CD14-positive monocyte (primary cell): ENCODE data around the gene HBD. TPM values are rescaled to one million over a fixed set of nuclear protein-coding genes. Genes with fewer than 3 reads are reported as not detected.

ENCODE experiments used
- DNase-seq, 3 donors: peaks; one replicate each; pipeline ENCODE4 v3.0.0-alpha.2; 2011 to 2022
- H2AFZ ChIP-seq: 2 replicates; pipeline ENCODE4 v1.6.0; 2012; ENCODE audit warnings: mild to moderate bottlenecking, low read depth, low read length, inconsistent platforms; ENCODE audit not compliant: insufficient read depth, poor library complexity, severe bottlenecking
- H3K27ac ChIP-seq, 2 donors: 1 replicate in 1 of 2; 2 replicates in 1 of 2; pipeline ENCODE4 v1.5.1; 2012 to 2013; ENCODE audit warnings: low read length in 2 of 2, control low read depth in 1 of 2, inconsistent platforms in 1 of 2, low read depth in 1 of 2, mild to moderate bottlenecking in 1 of 2
- H3K27me3 ChIP-seq, 2 donors: one replicate each; pipeline versions ENCODE4 v1.6.0 to v1.6.1; 2011 to 2013; ENCODE audit warnings: low read length in 2 of 2; ENCODE audit not compliant: control insufficient read depth in 2 of 2, insufficient read depth in 2 of 2
- H3K36me3 ChIP-seq, 2 donors: replicated peaks in 1 of 2; 1 replicate in 1 of 2; 2 replicates in 1 of 2; pipeline versions ENCODE4 v1.5.1 to v1.6.1; 2012 to 2013; ENCODE audit warnings: low read length in 2 of 2, control low read depth in 1 of 2, inconsistent platforms in 1 of 2, mild to moderate bottlenecking in 1 of 2; ENCODE audit not compliant: insufficient read depth in 2 of 2, control insufficient read depth in 1 of 2
- H3K4me1 ChIP-seq, 2 donors: 1 replicate in 1 of 2; 2 replicates in 1 of 2; pipeline versions ENCODE4 v1.5.1 to v1.6.1; 2012 to 2013; ENCODE audit warnings: low read length in 2 of 2, control low read depth in 1 of 2, inconsistent platforms in 1 of 2, mild to moderate bottlenecking in 1 of 2, moderate library complexity in 1 of 2; ENCODE audit not compliant: insufficient read depth in 2 of 2, control insufficient read depth in 1 of 2
- H3K4me2 ChIP-seq: replicated peaks from 2 replicates; pipeline ENCODE3; 2012; ENCODE audit warnings: low read length, moderate library complexity, mild to moderate bottlenecking; ENCODE audit not compliant: poor library complexity, severe bottlenecking; ENCODE audit errors: extremely low read depth
- H3K4me3 ChIP-seq, 3 experiments: fragments of 200-600 bp in 1 of 3; sonication (generic) in 1 of 3; replicated peaks in 1 of 3; 1 replicate in 2 of 3; 2 replicates in 1 of 3; pipeline ENCODE4 v1.5.1; 2011 to 2013; ENCODE audit warnings: low read length in 3 of 3, mild to moderate bottlenecking in 3 of 3, control low read depth in 2 of 3, low read depth in 2 of 3, inconsistent platforms in 1 of 3, moderate library complexity in 1 of 3
- H3K79me2 ChIP-seq: 2 replicates; pipeline ENCODE4 v1.6.0; 2012; ENCODE audit warnings: mild to moderate bottlenecking, control low read depth, inconsistent platforms, low read length, moderate library complexity; ENCODE audit not compliant: insufficient read depth
- H3K9ac ChIP-seq: 2 replicates; pipeline ENCODE4 v1.6.0; 2017; ENCODE audit warnings: low read length, mild to moderate bottlenecking; ENCODE audit not compliant: insufficient read depth, poor library complexity, severe bottlenecking
- H3K9me3 ChIP-seq, 2 donors: replicated peaks in 1 of 2; 1 replicate in 1 of 2; 2 replicates in 1 of 2; pipeline versions ENCODE4 v1.5.1 to v1.6.1; 2012 to 2013; ENCODE audit warnings: low read length in 2 of 2, control low read depth in 1 of 2; ENCODE audit not compliant: control insufficient read depth in 1 of 2, insufficient read depth in 1 of 2
- H4K20me1 ChIP-seq: 2 replicates; pipeline ENCODE4 v1.6.0; 2012; ENCODE audit warnings: mild to moderate bottlenecking, low read length, control low read depth, moderate library complexity; ENCODE audit not compliant: insufficient read depth
- H3K27ac Mint-ChIP-seq, 7 donors: one replicate each; pipeline ENCODE4 v1.8.0; 2020; ENCODE audit warnings: mild to moderate bottlenecking in 7 of 7, mixed read lengths in 7 of 7, moderate library complexity in 6 of 7, inconsistent platforms in 2 of 7
- H3K27me3 Mint-ChIP-seq, 3 donors: one replicate each; pipeline ENCODE4 v1.8.0; 2021 to 2022; ENCODE audit warnings: low read depth in 3 of 3, mild to moderate bottlenecking in 3 of 3, mixed read lengths in 3 of 3, moderate library complexity in 3 of 3, inconsistent platforms in 1 of 3
- H3K36me3 Mint-ChIP-seq, 2 donors: one replicate each; pipeline ENCODE4 v1.8.0; 2020; ENCODE audit warnings: mixed read lengths in 2 of 2, inconsistent platforms in 1 of 2, mild to moderate bottlenecking in 1 of 2
- H3K4me1 Mint-ChIP-seq: one replicate; pipeline ENCODE4 v1.8.0; 2020; ENCODE audit warnings: mild to moderate bottlenecking, mixed read lengths
- H3K4me3 Mint-ChIP-seq, 2 donors: one replicate each; pipeline ENCODE4 v1.8.0; 2020; ENCODE audit warnings: mild to moderate bottlenecking in 2 of 2, mixed read lengths in 2 of 2, moderate library complexity in 1 of 2
- H3K9me3 Mint-ChIP-seq, 7 donors: one replicate each; pipeline ENCODE4 v1.8.0; 2020 to 2022; ENCODE audit warnings: mixed read lengths in 7 of 7, mild to moderate bottlenecking in 6 of 7, moderate library complexity in 6 of 7, inconsistent platforms in 2 of 7
- WGBS: methylation state at CpG from one replicate; pipeline ENCODE4 v1.1.5; 2013; ENCODE audit warnings: missing lambda C conversion rate; ENCODE audit not compliant: insufficient coverage; 5-methylcytosine and 5-hydroxymethylcytosine counted together
- intact Hi-C, 2 donors: fragments of 100-400 bp; cut with micrococcal nuclease; formaldehyde crosslinking; loops; one replicate each; pipeline versions ENCODE4 v1.15.0 to v1.15.1; 2023
- polyA plus RNA-seq, 3 donors: library from polyadenylated mRNA; depleted of rRNA in 1 of 3; unstranded in 2 of 3; stranded (reverse) in 1 of 3; fragments of 300-500 nt in 2 of 3; fragments of >200 nt in 1 of 3; fragmentation: Illumina TruSeq in 2 of 3; gene quantifications; 1 replicate in 2 of 3; 2 replicates in 1 of 3; pipeline ENCODE4 v1.2.3, GENCODE V29; 2012 to 2021
- TF ChIP-seq, protein P1 (sequence below): fragments of 200-600 bp; IDR thresholded peaks from one replicate; pipeline ENCODE4 v1.8.0; 2022; ENCODE audit warnings: antibody characterized with exemption, mild to moderate bottlenecking

Gene HBD
- polyA plus RNA-seq, 3 donors = not detected

DNA sequence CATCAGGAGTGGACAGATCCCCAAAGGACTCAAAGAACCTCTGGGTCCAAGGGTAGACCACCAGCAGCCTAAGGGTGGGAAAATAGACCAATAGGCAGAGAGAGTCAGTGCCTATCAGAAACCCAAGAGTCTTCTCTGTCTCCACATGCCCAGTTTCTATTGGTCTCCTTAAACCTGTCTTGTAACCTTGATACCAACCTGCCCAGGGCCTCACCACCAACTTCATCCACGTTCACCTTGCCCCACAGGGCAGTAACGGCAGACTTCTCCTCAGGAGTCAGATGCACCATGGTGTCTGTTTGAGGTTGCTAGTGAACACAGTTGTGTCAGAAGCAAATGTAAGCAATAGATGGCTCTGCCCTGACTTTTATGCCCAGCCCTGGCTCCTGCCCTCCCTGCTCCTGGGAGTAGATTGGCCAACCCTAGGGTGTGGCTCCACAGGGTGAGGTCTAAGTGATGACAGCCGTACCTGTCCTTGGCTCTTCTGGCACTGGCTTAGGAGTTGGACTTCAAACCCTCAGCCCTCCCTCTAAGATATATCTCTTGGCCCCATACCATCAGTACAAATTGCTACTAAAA is 7.5 kb downstream of the HBD start, which contains the start of gene HBB:
Gene HBB, minus strand, starts transcription at position 340 of the 579 bp plus-strand sequence. Its CDS starts 50 bp downstream, at position 290.
- TF ChIP-seq, protein P1, sequence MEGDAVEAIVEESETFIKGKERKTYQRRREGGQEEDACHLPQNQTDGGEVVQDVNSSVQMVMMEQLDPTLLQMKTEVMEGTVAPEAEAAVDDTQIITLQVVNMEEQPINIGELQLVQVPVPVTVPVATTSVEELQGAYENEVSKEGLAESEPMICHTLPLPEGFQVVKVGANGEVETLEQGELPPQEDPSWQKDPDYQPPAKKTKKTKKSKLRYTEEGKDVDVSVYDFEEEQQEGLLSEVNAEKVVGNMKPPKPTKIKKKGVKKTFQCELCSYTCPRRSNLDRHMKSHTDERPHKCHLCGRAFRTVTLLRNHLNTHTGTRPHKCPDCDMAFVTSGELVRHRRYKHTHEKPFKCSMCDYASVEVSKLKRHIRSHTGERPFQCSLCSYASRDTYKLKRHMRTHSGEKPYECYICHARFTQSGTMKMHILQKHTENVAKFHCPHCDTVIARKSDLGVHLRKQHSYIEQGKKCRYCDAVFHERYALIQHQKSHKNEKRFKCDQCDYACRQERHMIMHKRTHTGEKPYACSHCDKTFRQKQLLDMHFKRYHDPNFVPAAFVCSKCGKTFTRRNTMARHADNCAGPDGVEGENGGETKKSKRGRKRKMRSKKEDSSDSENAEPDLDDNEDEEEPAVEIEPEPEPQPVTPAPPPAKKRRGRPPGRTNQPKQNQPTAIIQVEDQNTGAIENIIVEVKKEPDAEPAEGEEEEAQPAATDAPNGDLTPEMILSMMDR = no peak
- Histone ChIP-seq H4K20me1 (no peaks in the 10 kb centered on the region), H2AFZ (no peak within 1 kb of the TSS), H3K4me2 (no peak within 1 kb of the TSS), H3K36me3 (no peaks in the 10 kb centered on the region), H3K4me3 (no peak within 1 kb of the TSS), H3K9me3 (no peaks in the 10 kb centered on the region), H3K79me2 (no peaks in the 10 kb centered on the region), H3K4me1 (no peaks in the 10 kb centered on the region), H3K27ac (no peak within 1 kb of the TSS), H3K27me3 (no peaks in the 10 kb centered on the region), H3K9ac (no peak within 1 kb of the TSS)
- H3K4me1 Mint-ChIP-seq = no peaks in the 10 kb centered on the region
- 100% methylated on average over 1 of the region's 3 CpGs for WGBS
- H3K27me3 Mint-ChIP-seq = peaks cover 0 to under 1% (median 0%) of the 10 kb centered on the region in 3 donors
- DNase-seq = no peak
- no peak within 1 kb of the TSS for H3K27ac Mint-ChIP-seq
- intact Hi-C loops = no loop called here
- no peaks in the 10 kb centered on the region for H3K36me3 Mint-ChIP-seq
- peaks cover 0 to 6% (median 3%) of the 10 kb centered on the region in 7 donors for H3K9me3 Mint-ChIP-seq
- H3K4me3 Mint-ChIP-seq = no peak within 1 kb of the TSS

DNA sequence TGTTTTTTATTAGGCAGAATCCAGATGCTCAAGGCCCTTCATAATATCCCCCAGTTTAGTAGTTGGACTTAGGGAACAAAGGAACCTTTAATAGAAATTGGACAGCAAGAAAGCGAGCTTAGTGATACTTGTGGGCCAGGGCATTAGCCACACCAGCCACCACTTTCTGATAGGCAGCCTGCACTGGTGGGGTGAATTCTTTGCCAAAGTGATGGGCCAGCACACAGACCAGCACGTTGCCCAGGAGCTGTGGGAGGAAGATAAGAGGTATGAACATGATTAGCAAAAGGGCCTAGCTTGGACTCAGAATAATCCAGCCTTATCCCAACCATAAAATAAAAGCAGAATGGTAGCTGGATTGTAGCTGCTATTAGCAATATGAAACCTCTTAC is 8.8 kb downstream of the HBD start:
- no peaks in the 10 kb centered on the region for H3K4me1 Mint-ChIP-seq
- no peaks in the 10 kb centered on the region for H4K20me1 ChIP-seq

More for the DNA sequence above, 8.8 kb downstream of the HBD start:
- no peaks in the 10 kb centered on the region for H3K36me3 ChIP-seq
- no peak overlapping the region for H3K4me2 ChIP-seq
- no peak for DNase-seq
- Mint-ChIP-seq H3K9me3 (peaks cover 3 to 12% (median 7%) of the 10 kb centered on the region in 7 donors), H3K36me3 (no peaks in the 10 kb centered on the region), H3K27ac (no peak overlapping the region), H3K4me3 (no peak overlapping the region), H3K27me3 (peaks cover 0 to 2% (median 0%) of the 10 kb centered on the region in 3 donors)
- H2AFZ ChIP-seq = no peak overlapping the region
- H3K4me1 ChIP-seq = no peaks in the 10 kb centered on the region
- H3K79me2 ChIP-seq = no peaks in the 10 kb centered on the region
- WGBS = no CpG with 5 or more reads among the region's 2 CpGs
- no peaks in the 10 kb centered on the region for H3K9me3 ChIP-seq
- H3K9ac ChIP-seq = no peak overlapping the region
- no peak overlapping the region for H3K4me3 ChIP-seq
- TF ChIP-seq, protein P1 = no peak
- intact Hi-C loops = no loop called here
- H3K27me3 ChIP-seq = no peaks in the 10 kb centered on the region
- H3K27ac ChIP-seq = no peak overlapping the region
